ENCODE data around the gene VEGFB.

DNA sequence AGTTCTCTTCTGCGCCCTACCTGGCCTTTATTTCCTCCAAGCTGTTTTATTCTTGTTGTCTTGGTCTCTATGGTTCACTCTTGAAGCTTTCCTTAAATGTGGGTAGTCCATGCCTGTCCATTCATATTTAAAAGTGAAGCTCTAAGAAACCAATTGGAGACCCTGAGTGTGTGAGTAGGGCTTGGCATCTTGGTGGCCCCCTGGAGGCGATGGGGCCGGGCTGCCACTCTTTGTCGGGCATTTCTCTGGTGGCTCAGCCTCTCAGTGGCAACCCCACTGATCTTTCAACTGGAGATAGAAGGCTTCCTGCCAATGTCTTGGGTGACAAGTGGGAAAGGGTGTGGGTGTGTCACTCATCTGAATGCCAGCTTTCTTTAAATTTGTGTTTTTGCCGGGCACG lies 17.5 kb upstream of the VEGFB start:
- TF ChIP-seq KDM5A (IDR thresholded peaks at IDR 0.05) (no peak), EP300 (IDR thresholded peaks at IDR 0.05) (no peak), POLR2A (IDR thresholded peaks at IDR 0.05; ENCODE audit: low read length) (no peak)
- TF ChIP-seq, protein P1, sequence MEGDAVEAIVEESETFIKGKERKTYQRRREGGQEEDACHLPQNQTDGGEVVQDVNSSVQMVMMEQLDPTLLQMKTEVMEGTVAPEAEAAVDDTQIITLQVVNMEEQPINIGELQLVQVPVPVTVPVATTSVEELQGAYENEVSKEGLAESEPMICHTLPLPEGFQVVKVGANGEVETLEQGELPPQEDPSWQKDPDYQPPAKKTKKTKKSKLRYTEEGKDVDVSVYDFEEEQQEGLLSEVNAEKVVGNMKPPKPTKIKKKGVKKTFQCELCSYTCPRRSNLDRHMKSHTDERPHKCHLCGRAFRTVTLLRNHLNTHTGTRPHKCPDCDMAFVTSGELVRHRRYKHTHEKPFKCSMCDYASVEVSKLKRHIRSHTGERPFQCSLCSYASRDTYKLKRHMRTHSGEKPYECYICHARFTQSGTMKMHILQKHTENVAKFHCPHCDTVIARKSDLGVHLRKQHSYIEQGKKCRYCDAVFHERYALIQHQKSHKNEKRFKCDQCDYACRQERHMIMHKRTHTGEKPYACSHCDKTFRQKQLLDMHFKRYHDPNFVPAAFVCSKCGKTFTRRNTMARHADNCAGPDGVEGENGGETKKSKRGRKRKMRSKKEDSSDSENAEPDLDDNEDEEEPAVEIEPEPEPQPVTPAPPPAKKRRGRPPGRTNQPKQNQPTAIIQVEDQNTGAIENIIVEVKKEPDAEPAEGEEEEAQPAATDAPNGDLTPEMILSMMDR (IDR thresholded peaks at IDR 0.05): no peak

All from A549 (cell line).